GM23338 (cell line): Measurements from ENCODE around the gene SLC35B1. TPM values are rescaled to one million over a fixed set of nuclear protein-coding genes. Genes with fewer than 3 reads are reported as not detected.

Source experiments
- ATAC-seq: fragments of 200-7000 bp; cut with Tn5 transposase; 3 replicates; pipeline ENCODE4 v1.9.1; 2020
- DNase-seq: peaks from one replicate; pipeline ENCODE4 v3.0.0-alpha.2; 2015; ENCODE audit warnings: low spot score
- H2AFZ ChIP-seq: fragments of 200-600 bp; sonication (generic); 2 replicates; pipeline ENCODE4 v1.8.0; 2016; ENCODE audit warnings: antibody characterized with exemption, mild to moderate bottlenecking, moderate library complexity
- H3F3A ChIP-seq: fragments of 200-600 bp; sonication (generic); replicated peaks from 2 replicates; pipeline ENCODE4 v1.8.0; 2017; ENCODE audit warnings: antibody characterized with exemption, mixed run types, low read depth
- H3K27ac ChIP-seq: fragments of 200-600 bp; sonication (generic); 2 replicates; pipeline ENCODE4 v1.6.1; 2016; ENCODE audit warnings: low read depth
- H3K27me3 ChIP-seq: fragments of 200-600 bp; sonication (generic); 2 replicates; pipeline ENCODE4 v1.8.0; 2016; ENCODE audit warnings: mild to moderate bottlenecking, mixed run types, moderate library complexity; ENCODE audit not compliant: insufficient read depth
- H3K36me3 ChIP-seq: fragments of 200-600 bp; sonication (generic); 2 replicates; pipeline ENCODE4 v1.8.0; 2016; ENCODE audit warnings: mild to moderate bottlenecking; ENCODE audit not compliant: insufficient read depth
- H3K4me1 ChIP-seq: fragments of 200-600 bp; sonication (generic); 2 replicates; pipeline ENCODE4 v1.8.0; 2016; ENCODE audit warnings: mild to moderate bottlenecking, moderate library complexity; ENCODE audit not compliant: insufficient read depth
- H3K4me2 ChIP-seq: fragments of 200-600 bp; sonication (generic); 2 replicates; pipeline ENCODE4 v1.7.1; 2017; ENCODE audit warnings: mixed run types
- H3K4me3 ChIP-seq: fragments of 200-600 bp; sonication (generic); 2 replicates; pipeline ENCODE4 v1.6.1; 2016; ENCODE audit warnings: mixed run types
- H3K79me2 ChIP-seq: fragments of 200-600 bp; sonication (generic); replicated peaks from 2 replicates; pipeline ENCODE4 v1.8.0; 2017; ENCODE audit warnings: mild to moderate bottlenecking; ENCODE audit not compliant: insufficient read depth
- H3K9me2 ChIP-seq: fragments of 200-600 bp; sonication (generic); 2 replicates; pipeline ENCODE4 v1.8.0; 2017; ENCODE audit not compliant: insufficient read depth
- H4K20me1 ChIP-seq: fragments of 200-600 bp; sonication (generic); replicated peaks from 2 replicates; pipeline ENCODE4 v1.8.0; 2017; ENCODE audit warnings: mild to moderate bottlenecking; ENCODE audit not compliant: insufficient read depth
- H3K27ac Mint-ChIP-seq: 2 replicates; pipeline ENCODE4 v1.8.0; 2020; ENCODE audit warnings: inconsistent platforms, mild to moderate bottlenecking, moderate library complexity, mixed read lengths
- H3K27me3 Mint-ChIP-seq: 3 replicates; pipeline ENCODE4 v1.8.0; 2022; ENCODE audit warnings: low read depth, mild to moderate bottlenecking, moderate library complexity, mixed read lengths, inconsistent platforms; ENCODE audit not compliant: insufficient read depth, poor library complexity
- H3K36me3 Mint-ChIP-seq: 3 replicates; pipeline ENCODE4 v1.8.0; 2021; ENCODE audit warnings: low read depth, mild to moderate bottlenecking, inconsistent platforms, moderate library complexity, mixed read lengths
- H3K4me1 Mint-ChIP-seq: 3 replicates; pipeline ENCODE4 v1.8.0; 2020; ENCODE audit warnings: mild to moderate bottlenecking, inconsistent platforms, mixed read lengths
- H3K4me3 Mint-ChIP-seq: 3 replicates; pipeline ENCODE4 v1.8.0; 2021; ENCODE audit warnings: moderate library complexity, mild to moderate bottlenecking, inconsistent platforms, mixed read lengths
- H3K9me3 Mint-ChIP-seq: 3 replicates; pipeline ENCODE4 v1.8.0; 2020; ENCODE audit warnings: moderate library complexity, mild to moderate bottlenecking, inconsistent platforms, mixed read lengths
- CREB1 ChIP-seq: fragments of 250-450 bp; sonication (Bioruptor Pico); IDR thresholded peaks from 2 replicates; pipeline ENCODE4 v1.5.0; 2020; ENCODE audit warnings: low read depth, mild to moderate bottlenecking, moderate library complexity
- CTCF ChIP-seq, 2 experiments: fragments of 200-600 bp in 1 of 2; sonication (generic) in 1 of 2; conservative IDR thresholded peaks; 2 replicates each; pipeline versions ENCODE4 v1.5.1 to v1.6.1; 2016 to 2017; ENCODE audit warnings: antibody characterized with exemption in 2 of 2, low read depth in 2 of 2, mild to moderate bottlenecking in 2 of 2, moderate library complexity in 1 of 2
- EZH2 ChIP-seq: fragments of 200-600 bp; sonication (generic); IDR thresholded peaks from one replicate; pipeline ENCODE4 v1.8.0; 2017; ENCODE audit warnings: antibody characterized with exemption, mild to moderate bottlenecking, low read depth; ENCODE audit not compliant: unreplicated experiment
- EZH2phosphoT487 ChIP-seq: fragments of 200-600 bp; sonication (generic); IDR thresholded peaks from one replicate; pipeline ENCODE4 v1.8.1; 2018; ENCODE audit warnings: antibody characterized with exemption; ENCODE audit not compliant: unreplicated experiment
- JUNB ChIP-seq: IDR thresholded peaks from one replicate; pipeline ENCODE4 v1.6.1; 2016; ENCODE audit warnings: antibody characterized with exemption; ENCODE audit not compliant: unreplicated experiment
- NANOG ChIP-seq: IDR thresholded peaks from 2 replicates; pipeline ENCODE4 v1.6.1; 2016; ENCODE audit warnings: antibody characterized with exemption, borderline replicate concordance
- POLR2AphosphoS5 ChIP-seq: IDR thresholded peaks from 2 replicates; pipeline ENCODE4 v1.6.1; 2016; ENCODE audit warnings: antibody characterized with exemption, low read depth
- REST ChIP-seq: IDR thresholded peaks from one replicate; pipeline ENCODE4 v1.6.1; 2018; ENCODE audit warnings: antibody characterized with exemption; ENCODE audit not compliant: unreplicated experiment
- STAT1 ChIP-seq: IDR thresholded peaks from one replicate; pipeline ENCODE4 v1.6.1; 2016; ENCODE audit warnings: antibody characterized with exemption; ENCODE audit not compliant: unreplicated experiment
- ZNF114 ChIP-seq: fragments of 250-450 bp; sonication (Bioruptor Pico); IDR thresholded peaks from 2 replicates; pipeline ENCODE4 v1.5.0; 2020; ENCODE audit warnings: mild to moderate bottlenecking, moderate library complexity
- ZNF331 ChIP-seq: fragments of 250-450 bp; sonication (Bioruptor Pico); IDR thresholded peaks from 2 replicates; pipeline ENCODE4 v1.5.0; 2020; ENCODE audit warnings: low read depth, mild to moderate bottlenecking, moderate library complexity
- polyA plus RNA-seq: library from polyadenylated mRNA; unstranded; fragments of >200 nt; fragmentation: Nextera tagmentation; extraction: Ambion mirVana; gene quantifications from 2 replicates; pipeline ENCODE4 v1.2.1, GENCODE V29; 2016
- total RNA-seq: library from RNA; depleted of rRNA; stranded (reverse); fragments of >200 nt; shearing (Covaris generic); gene quantifications from 2 replicates; pipeline ENCODE4 v1.2.3, GENCODE V29; 2014
- TF ChIP-seq, protein P1 (sequence below): IDR thresholded peaks from 2 replicates; pipeline ENCODE4 v1.6.1; 2016; ENCODE audit warnings: antibody characterized with exemption
- TF ChIP-seq, protein P2 (sequence below): fragments of 250-450 bp; sonication (Bioruptor Pico); IDR thresholded peaks from 2 replicates; pipeline ENCODE4 v1.5.0; 2020; ENCODE audit warnings: mild to moderate bottlenecking, moderate library complexity

SLC35B1 gene
- total and polyA plus RNA-seq, 2 experiments from 2014 or later = 56.7 to 58.9 TPM

DNA sequence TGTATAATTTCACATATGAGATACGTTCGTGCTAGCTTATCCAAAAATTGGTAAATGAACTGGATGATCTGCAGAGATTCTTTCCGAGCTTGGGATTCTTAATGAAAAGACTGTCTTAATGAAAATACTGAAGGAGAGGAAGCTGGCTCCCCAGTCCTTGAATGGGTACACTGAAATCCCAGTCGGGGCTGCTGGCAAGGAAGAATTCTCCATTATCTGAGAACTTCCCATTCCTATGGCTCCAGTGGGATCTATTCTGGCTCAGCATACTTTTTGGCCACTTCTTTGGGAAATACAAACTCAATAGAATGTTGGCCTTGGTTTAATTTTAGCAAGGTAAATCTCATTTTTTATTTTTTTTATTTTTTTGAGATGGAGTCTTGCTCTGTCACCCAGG is 23.7 kb upstream of the SLC35B1 start:
- Mint-ChIP-seq H3K27me3 (no peaks in the 10 kb centered on the region), H3K4me3 (no peak overlapping the region), H3K27ac (no peak overlapping the region), H3K4me1 (no peaks in the 10 kb centered on the region), H3K9me3 (no peaks in the 10 kb centered on the region), H3K36me3 (peaks cover 16% of the 10 kb centered on the region)
- H2AFZ ChIP-seq = no peak overlapping the region
- no peaks in the 10 kb centered on the region for H3K27me3 ChIP-seq
- H3K27ac ChIP-seq = no peak overlapping the region
- no peak for ATAC-seq
- H4K20me1 ChIP-seq = peaks cover 32% of the 10 kb centered on the region
- no peaks in the 10 kb centered on the region; the same call in 1 of the 2 replicates for H3K9me2 ChIP-seq
- peaks cover 42% of the 10 kb centered on the region for H3K79me2 ChIP-seq
- no peak overlapping the region for H3K4me3 ChIP-seq
- H3K4me2 ChIP-seq = no peak overlapping the region
- H3F3A ChIP-seq = no peaks in the 10 kb centered on the region
- no peaks in the 10 kb centered on the region for H3K4me1 ChIP-seq
- H3K36me3 ChIP-seq = no peaks in the 10 kb centered on the region
- no peak for TF ChIP-seq EZH2phosphoT487
- TF ChIP-seq CREB1 (CRISPR knock-in tag) = no peak
- no peak for TF ChIP-seq REST
- TF ChIP-seq EZH2 = no peak
- TF ChIP-seq POLR2AphosphoS5 = no peak
- TF ChIP-seq NANOG = no peak
- TF ChIP-seq, protein P1, sequence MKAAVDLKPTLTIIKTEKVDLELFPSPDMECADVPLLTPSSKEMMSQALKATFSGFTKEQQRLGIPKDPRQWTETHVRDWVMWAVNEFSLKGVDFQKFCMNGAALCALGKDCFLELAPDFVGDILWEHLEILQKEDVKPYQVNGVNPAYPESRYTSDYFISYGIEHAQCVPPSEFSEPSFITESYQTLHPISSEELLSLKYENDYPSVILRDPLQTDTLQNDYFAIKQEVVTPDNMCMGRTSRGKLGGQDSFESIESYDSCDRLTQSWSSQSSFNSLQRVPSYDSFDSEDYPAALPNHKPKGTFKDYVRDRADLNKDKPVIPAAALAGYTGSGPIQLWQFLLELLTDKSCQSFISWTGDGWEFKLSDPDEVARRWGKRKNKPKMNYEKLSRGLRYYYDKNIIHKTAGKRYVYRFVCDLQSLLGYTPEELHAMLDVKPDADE = no peak
- TF ChIP-seq ZNF331 (CRISPR knock-in tag) = no peak
- TF ChIP-seq CTCF (conservative IDR thresholded peaks at IDR 0.05; ENCODE audit: low read depth in 2 of 2) = no peak
- TF ChIP-seq, protein P2, sequence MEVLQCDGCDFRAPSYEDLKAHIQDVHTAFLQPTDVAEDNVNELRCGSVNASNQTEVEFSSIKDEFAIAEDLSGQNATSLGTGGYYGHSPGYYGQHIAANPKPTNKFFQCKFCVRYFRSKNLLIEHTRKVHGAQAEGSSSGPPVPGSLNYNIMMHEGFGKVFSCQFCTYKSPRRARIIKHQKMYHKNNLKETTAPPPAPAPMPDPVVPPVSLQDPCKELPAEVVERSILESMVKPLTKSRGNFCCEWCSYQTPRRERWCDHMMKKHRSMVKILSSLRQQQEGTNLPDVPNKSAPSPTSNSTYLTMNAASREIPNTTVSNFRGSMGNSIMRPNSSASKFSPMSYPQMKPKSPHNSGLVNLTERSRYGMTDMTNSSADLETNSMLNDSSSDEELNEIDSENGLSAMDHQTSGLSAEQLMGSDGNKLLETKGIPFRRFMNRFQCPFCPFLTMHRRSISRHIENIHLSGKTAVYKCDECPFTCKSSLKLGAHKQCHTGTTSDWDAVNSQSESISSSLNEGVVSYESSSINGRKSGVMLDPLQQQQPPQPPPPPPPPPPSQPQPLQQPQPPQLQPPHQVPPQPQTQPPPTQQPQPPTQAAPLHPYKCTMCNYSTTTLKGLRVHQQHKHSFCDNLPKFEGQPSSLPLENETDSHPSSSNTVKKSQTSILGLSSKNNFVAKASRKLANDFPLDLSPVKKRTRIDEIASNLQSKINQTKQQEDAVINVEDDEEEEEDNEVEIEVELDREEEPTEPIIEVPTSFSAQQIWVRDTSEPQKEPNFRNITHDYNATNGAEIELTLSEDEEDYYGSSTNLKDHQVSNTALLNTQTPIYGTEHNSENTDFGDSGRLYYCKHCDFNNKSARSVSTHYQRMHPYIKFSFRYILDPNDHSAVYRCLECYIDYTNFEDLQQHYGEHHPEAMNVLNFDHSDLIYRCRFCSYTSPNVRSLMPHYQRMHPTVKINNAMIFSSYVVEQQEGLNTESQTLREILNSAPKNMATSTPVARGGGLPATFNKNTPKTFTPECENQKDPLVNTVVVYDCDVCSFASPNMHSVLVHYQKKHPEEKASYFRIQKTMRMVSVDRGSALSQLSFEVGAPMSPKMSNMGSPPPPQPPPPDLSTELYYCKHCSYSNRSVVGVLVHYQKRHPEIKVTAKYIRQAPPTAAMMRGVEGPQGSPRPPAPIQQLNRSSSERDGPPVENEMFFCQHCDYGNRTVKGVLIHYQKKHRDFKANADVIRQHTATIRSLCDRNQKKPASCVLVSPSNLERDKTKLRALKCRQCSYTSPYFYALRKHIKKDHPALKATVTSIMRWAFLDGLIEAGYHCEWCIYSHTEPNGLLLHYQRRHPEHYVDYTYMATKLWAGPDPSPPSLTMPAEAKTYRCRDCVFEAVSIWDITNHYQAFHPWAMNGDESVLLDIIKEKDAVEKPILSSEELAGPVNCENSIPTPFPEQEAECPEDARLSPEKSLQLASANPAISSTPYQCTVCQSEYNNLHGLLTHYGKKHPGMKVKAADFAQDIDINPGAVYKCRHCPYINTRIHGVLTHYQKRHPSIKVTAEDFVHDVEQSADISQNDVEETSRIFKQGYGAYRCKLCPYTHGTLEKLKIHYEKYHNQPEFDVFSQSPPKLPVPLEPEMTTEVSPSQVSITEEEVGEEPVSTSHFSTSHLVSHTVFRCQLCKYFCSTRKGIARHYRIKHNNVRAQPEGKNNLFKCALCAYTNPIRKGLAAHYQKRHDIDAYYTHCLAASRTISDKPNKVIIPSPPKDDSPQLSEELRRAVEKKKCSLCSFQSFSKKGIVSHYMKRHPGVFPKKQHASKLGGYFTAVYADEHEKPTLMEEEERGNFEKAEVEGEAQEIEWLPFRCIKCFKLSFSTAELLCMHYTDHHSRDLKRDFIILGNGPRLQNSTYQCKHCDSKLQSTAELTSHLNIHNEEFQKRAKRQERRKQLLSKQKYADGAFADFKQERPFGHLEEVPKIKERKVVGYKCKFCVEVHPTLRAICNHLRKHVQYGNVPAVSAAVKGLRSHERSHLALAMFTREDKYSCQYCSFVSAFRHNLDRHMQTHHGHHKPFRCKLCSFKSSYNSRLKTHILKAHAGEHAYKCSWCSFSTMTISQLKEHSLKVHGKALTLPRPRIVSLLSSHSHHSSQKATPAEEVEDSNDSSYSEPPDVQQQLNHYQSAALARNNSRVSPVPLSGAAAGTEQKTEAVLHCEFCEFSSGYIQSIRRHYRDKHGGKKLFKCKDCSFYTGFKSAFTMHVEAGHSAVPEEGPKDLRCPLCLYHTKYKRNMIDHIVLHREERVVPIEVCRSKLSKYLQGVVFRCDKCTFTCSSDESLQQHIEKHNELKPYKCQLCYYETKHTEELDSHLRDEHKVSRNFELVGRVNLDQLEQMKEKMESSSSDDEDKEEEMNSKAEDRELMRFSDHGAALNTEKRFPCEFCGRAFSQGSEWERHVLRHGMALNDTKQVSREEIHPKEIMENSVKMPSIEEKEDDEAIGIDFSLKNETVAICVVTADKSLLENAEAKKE (CRISPR knock-in tag) = no peak
- TF ChIP-seq STAT1 = no peak
- no peak for TF ChIP-seq JUNB
- no peak for TF ChIP-seq ZNF114 (CRISPR knock-in tag)
- DNase-seq = no peak
